HEK293 (cell line): ENCODE data around the gene KRT15.
A peak's percentile ranks its signal among the peaks of the same experiment; 100 is the strongest.

Experiments used
- GLI4 ChIP-seq: fragments of 450-650 bp; formaldehyde crosslinking; IDR thresholded peaks from 2 replicates; pipeline ENCODE4 v1.5.1; 2016; ENCODE audit warnings: missing biosample characterization, missing genetic modification characterization
- IKZF3 ChIP-seq: fragments of 450-650 bp; IDR thresholded peaks from 2 replicates; pipeline ENCODE4 v1.5.0; 2018; ENCODE audit warnings: missing biosample characterization, mild to moderate bottlenecking, missing genetic modification characterization, moderate library complexity
- KLF16 ChIP-seq: fragments of 450-650 bp; formaldehyde crosslinking; IDR thresholded peaks from 2 replicates; pipeline ENCODE4 v1.5.1; 2017; ENCODE audit warnings: missing biosample characterization, missing genetic modification characterization
- OSR2 ChIP-seq: fragments of 450-650 bp; formaldehyde crosslinking; IDR thresholded peaks from 2 replicates; pipeline ENCODE4 v1.5.1; 2016; ENCODE audit warnings: missing biosample characterization, missing genetic modification characterization
- SCRT2 ChIP-seq: fragments of 450-650 bp; formaldehyde crosslinking; IDR thresholded peaks from 2 replicates; pipeline ENCODE4 v1.5.1; 2016; ENCODE audit warnings: missing biosample characterization, missing genetic modification characterization
- TCF7L2 ChIP-seq: IDR thresholded peaks from 2 replicates; pipeline ENCODE4 v1.6.1; 2011; ENCODE audit warnings: low read depth, mild to moderate bottlenecking, inconsistent platforms, low read length, moderate library complexity, borderline replicate concordance
- ZBTB21 ChIP-seq: fragments of 450-650 bp; formaldehyde crosslinking; IDR thresholded peaks from 2 replicates; pipeline ENCODE4 v1.5.1; 2017; ENCODE audit warnings: missing biosample characterization, missing genetic modification characterization
- ZNF157 ChIP-seq: fragments of 450-650 bp; formaldehyde crosslinking; IDR thresholded peaks from 2 replicates; pipeline ENCODE4 v1.5.1; 2016; ENCODE audit warnings: missing biosample characterization, missing genetic modification characterization
- ZNF24 ChIP-seq: fragments of 450-650 bp; formaldehyde crosslinking; IDR thresholded peaks from 2 replicates; pipeline ENCODE4 v1.5.1; 2016; ENCODE audit warnings: missing biosample characterization, missing genetic modification characterization
- ZNF248 ChIP-seq: fragments of 450-650 bp; formaldehyde crosslinking; IDR thresholded peaks from 2 replicates; pipeline ENCODE4 v1.5.1; 2017; ENCODE audit warnings: missing biosample characterization, missing genetic modification characterization
- ZNF335 ChIP-seq: fragments of 450-650 bp; formaldehyde crosslinking; conservative IDR thresholded peaks from 2 replicates; pipeline ENCODE4 v1.5.1; 2016; ENCODE audit warnings: missing biosample characterization, missing genetic modification characterization
- ZNF37A ChIP-seq: fragments of 450-650 bp; IDR thresholded peaks from 2 replicates; pipeline ENCODE4 v1.5.1; 2018; ENCODE audit warnings: missing biosample characterization, missing genetic modification characterization
- ZNF548 ChIP-seq: fragments of 450-650 bp; formaldehyde crosslinking; IDR thresholded peaks from 2 replicates; pipeline ENCODE4 v1.5.1; 2016; ENCODE audit warnings: missing biosample characterization, missing genetic modification characterization
- ZNF555 ChIP-seq: fragments of 450-650 bp; formaldehyde crosslinking; conservative IDR thresholded peaks from 2 replicates; pipeline ENCODE4 v1.5.1; 2017; ENCODE audit warnings: missing biosample characterization, mild to moderate bottlenecking, missing genetic modification characterization, inconsistent platforms
- ZNF561 ChIP-seq: fragments of 450-650 bp; IDR thresholded peaks from 2 replicates; pipeline ENCODE4 v1.5.1; 2018; ENCODE audit warnings: missing biosample characterization, missing genetic modification characterization, borderline replicate concordance
- ZNF629 ChIP-seq: fragments of 450-650 bp; formaldehyde crosslinking; IDR thresholded peaks from 2 replicates; pipeline ENCODE4 v1.5.1; 2017; ENCODE audit warnings: missing biosample characterization, missing genetic modification characterization
- ZNF658 ChIP-seq: fragments of 450-650 bp; formaldehyde crosslinking; IDR thresholded peaks from 2 replicates; pipeline ENCODE4; 2016; ENCODE audit warnings: missing biosample characterization, missing genetic modification characterization
- ZNF677 ChIP-seq: fragments of 450-650 bp; IDR thresholded peaks from 2 replicates; pipeline ENCODE4 v1.5.0; 2018; ENCODE audit warnings: missing biosample characterization, mild to moderate bottlenecking, missing genetic modification characterization, moderate library complexity
- ZNF768 ChIP-seq: fragments of 450-650 bp; formaldehyde crosslinking; IDR thresholded peaks from 2 replicates; pipeline ENCODE4 v1.5.1; 2018; ENCODE audit warnings: missing biosample characterization, mild to moderate bottlenecking, missing genetic modification characterization
- ZNF785 ChIP-seq: fragments of 450-650 bp; formaldehyde crosslinking; IDR thresholded peaks from 2 replicates; pipeline ENCODE4 v1.5.1; 2016; ENCODE audit warnings: missing biosample characterization, missing genetic modification characterization
- ZNF837 ChIP-seq: fragments of 450-650 bp; formaldehyde crosslinking; IDR thresholded peaks from 2 replicates; pipeline ENCODE4 v1.5.1; 2016; ENCODE audit warnings: missing biosample characterization, missing genetic modification characterization
- TF ChIP-seq, protein P1 (sequence below): fragments of 450-650 bp; formaldehyde crosslinking; IDR thresholded peaks from 2 replicates; pipeline ENCODE4 v1.5.1; 2017; ENCODE audit warnings: missing biosample characterization, missing genetic modification characterization
- TF ChIP-seq, protein P2 (sequence below): fragments of 450-650 bp; formaldehyde crosslinking; IDR thresholded peaks from 2 replicates; pipeline ENCODE4 v1.5.1; 2016; ENCODE audit warnings: missing biosample characterization, missing genetic modification characterization
- TF ChIP-seq, protein P3 (sequence below): fragments of 450-650 bp; formaldehyde crosslinking; IDR thresholded peaks from 2 replicates; pipeline ENCODE4 v1.5.1; 2016; ENCODE audit warnings: missing biosample characterization, missing genetic modification characterization
- TF ChIP-seq, protein P4 (sequence below): IDR thresholded peaks from 2 replicates; pipeline ENCODE4 v1.6.1; 2011; ENCODE audit warnings: mild to moderate bottlenecking, low read depth, low read length, borderline replicate concordance
- TF ChIP-seq, protein P5 (sequence below): fragments of 450-650 bp; formaldehyde crosslinking; IDR thresholded peaks from 2 replicates; pipeline ENCODE4 v1.5.1; 2017; ENCODE audit warnings: missing biosample characterization, missing genetic modification characterization
- TF ChIP-seq, protein P6 (sequence below): fragments of 450-650 bp; formaldehyde crosslinking; IDR thresholded peaks from 2 replicates; pipeline ENCODE4 v1.5.1; 2016; ENCODE audit warnings: missing biosample characterization, missing genetic modification characterization, low read depth
- TF ChIP-seq, protein P7 (sequence below): fragments of 450-650 bp; formaldehyde crosslinking; optimal IDR thresholded peaks from 2 replicates; pipeline ENCODE3; 2016; ENCODE audit warnings: missing biosample characterization, mild to moderate bottlenecking, missing genetic modification characterization

Gene KRT15

DNA sequence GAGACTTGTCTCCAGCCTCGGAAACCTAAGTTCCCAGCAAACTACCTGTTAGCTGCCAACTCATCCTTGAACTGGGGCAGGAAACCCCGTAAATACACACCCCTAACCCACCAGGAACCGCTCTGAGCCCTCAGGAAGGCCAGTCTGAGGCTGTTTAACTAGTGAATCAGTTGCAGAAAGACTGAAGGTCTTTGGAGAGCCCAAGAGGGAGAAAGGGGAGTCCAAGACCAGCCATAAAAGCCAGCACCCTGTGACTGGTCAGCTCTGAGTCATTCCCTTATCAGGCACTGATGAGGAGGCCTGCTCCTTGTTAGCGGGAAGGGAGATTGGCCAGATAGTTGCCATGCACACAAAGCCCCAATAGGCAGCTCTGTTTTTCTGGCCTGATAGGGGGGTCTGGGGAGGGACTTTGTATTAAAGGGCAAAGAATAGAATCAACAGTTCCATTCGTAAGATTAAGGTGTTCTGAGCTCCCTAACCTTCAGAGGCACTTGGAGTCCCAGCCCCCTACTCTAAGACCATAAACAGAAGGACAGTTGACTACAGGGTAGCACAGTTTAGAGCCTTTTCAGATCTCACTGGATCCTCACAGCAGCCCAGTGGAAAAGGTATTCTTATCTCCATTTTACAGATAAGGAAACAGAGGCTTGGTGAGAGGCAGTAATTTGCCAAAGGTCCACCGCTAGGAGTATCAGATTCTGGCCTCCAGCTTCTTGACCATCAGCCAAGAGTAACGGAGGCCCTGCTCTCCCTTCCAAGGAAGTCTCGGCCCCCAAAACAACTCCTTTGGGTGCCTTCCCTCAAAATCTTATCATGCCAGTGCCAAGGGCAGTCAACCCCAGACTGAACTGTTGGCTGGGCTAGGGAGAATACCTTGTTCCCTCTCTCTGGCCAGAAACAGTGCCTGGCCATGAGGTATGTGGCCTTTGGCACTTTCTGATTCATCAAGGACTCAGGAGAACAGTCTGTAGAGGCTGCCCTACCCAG is 11.7 kb upstream of the KRT15 start (continued):
- TF ChIP-seq ZNF548 (no peak), GLI4 (tag by site-specific recombination) (no peak), ZNF658 (tag by site-specific recombination) (no peak), ZBTB21 (tag by site-specific recombination) (no peak), ZNF555 (tag by site-specific recombination) (no peak), ZNF248 (tag by site-specific recombination) (no peak), KLF16 (tag by site-specific recombination) (no peak), ZNF768 (tag by site-specific recombination) (no peak), ZNF561 (no peak), ZNF37A (tag by site-specific recombination) (no peak), ZNF335 (tag by site-specific recombination) (peak; percentile 87), TCF7L2 (no peak), ZNF24 (tag by site-specific recombination) (no peak), OSR2 (peak; percentile 65; the same call in 1 of the 2 replicates), ZNF677 (tag by site-specific recombination) (no peak), IKZF3 (0 out of 2 replicates have a peak, but pooled peaks have one; percentile 41), ZNF837 (tag by site-specific recombination) (no peak), ZNF629 (tag by site-specific recombination) (no peak), ZNF785 (tag by site-specific recombination) (no peak), ZNF157 (tag by site-specific recombination) (no peak), SCRT2 (tag by site-specific recombination) (peak; percentile 55; the same call in 1 of the 2 replicates)
- TF ChIP-seq, protein P1, sequence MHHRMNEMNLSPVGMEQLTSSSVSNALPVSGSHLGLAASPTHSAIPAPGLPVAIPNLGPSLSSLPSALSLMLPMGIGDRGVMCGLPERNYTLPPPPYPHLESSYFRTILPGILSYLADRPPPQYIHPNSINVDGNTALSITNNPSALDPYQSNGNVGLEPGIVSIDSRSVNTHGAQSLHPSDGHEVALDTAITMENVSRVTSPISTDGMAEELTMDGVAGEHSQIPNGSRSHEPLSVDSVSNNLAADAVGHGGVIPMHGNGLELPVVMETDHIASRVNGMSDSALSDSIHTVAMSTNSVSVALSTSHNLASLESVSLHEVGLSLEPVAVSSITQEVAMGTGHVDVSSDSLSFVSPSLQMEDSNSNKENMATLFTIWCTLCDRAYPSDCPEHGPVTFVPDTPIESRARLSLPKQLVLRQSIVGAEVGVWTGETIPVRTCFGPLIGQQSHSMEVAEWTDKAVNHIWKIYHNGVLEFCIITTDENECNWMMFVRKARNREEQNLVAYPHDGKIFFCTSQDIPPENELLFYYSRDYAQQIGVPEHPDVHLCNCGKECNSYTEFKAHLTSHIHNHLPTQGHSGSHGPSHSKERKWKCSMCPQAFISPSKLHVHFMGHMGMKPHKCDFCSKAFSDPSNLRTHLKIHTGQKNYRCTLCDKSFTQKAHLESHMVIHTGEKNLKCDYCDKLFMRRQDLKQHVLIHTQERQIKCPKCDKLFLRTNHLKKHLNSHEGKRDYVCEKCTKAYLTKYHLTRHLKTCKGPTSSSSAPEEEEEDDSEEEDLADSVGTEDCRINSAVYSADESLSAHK (tag by site-specific recombination), result no peak
- TF ChIP-seq, protein P2, sequence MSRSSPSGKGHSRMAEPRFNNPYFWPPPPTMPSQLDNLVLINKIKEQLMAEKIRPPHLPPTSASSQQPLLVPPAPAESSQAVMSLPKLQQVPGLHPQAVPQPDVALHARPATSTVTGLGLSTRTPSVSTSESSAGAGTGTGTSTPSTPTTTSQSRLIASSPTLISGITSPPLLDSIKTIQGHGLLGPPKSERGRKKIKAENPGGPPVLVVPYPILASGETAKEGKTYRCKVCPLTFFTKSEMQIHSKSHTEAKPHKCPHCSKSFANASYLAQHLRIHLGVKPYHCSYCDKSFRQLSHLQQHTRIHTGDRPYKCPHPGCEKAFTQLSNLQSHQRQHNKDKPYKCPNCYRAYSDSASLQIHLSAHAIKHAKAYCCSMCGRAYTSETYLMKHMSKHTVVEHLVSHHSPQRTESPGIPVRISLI, result no peak
- TF ChIP-seq, protein P3, sequence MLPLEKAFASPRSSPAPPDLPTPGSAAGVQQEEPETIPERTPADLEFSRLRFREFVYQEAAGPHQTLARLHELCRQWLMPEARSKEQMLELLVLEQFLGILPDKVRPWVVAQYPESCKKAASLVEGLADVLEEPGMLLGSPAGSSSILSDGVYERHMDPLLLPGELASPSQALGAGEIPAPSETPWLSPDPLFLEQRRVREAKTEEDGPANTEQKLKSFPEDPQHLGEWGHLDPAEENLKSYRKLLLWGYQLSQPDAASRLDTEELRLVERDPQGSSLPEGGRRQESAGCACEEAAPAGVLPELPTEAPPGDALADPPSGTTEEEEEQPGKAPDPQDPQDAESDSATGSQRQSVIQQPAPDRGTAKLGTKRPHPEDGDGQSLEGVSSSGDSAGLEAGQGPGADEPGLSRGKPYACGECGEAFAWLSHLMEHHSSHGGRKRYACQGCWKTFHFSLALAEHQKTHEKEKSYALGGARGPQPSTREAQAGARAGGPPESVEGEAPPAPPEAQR (tag by site-specific recombination), result no peak
- TF ChIP-seq, protein P4, sequence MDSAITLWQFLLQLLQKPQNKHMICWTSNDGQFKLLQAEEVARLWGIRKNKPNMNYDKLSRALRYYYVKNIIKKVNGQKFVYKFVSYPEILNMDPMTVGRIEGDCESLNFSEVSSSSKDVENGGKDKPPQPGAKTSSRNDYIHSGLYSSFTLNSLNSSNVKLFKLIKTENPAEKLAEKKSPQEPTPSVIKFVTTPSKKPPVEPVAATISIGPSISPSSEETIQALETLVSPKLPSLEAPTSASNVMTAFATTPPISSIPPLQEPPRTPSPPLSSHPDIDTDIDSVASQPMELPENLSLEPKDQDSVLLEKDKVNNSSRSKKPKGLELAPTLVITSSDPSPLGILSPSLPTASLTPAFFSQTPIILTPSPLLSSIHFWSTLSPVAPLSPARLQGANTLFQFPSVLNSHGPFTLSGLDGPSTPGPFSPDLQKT, result no peak
- TF ChIP-seq, protein P5, sequence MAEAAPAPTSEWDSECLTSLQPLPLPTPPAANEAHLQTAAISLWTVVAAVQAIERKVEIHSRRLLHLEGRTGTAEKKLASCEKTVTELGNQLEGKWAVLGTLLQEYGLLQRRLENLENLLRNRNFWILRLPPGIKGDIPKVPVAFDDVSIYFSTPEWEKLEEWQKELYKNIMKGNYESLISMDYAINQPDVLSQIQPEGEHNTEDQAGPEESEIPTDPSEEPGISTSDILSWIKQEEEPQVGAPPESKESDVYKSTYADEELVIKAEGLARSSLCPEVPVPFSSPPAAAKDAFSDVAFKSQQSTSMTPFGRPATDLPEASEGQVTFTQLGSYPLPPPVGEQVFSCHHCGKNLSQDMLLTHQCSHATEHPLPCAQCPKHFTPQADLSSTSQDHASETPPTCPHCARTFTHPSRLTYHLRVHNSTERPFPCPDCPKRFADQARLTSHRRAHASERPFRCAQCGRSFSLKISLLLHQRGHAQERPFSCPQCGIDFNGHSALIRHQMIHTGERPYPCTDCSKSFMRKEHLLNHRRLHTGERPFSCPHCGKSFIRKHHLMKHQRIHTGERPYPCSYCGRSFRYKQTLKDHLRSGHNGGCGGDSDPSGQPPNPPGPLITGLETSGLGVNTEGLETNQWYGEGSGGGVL, result no peak
- TF ChIP-seq, protein P6, sequence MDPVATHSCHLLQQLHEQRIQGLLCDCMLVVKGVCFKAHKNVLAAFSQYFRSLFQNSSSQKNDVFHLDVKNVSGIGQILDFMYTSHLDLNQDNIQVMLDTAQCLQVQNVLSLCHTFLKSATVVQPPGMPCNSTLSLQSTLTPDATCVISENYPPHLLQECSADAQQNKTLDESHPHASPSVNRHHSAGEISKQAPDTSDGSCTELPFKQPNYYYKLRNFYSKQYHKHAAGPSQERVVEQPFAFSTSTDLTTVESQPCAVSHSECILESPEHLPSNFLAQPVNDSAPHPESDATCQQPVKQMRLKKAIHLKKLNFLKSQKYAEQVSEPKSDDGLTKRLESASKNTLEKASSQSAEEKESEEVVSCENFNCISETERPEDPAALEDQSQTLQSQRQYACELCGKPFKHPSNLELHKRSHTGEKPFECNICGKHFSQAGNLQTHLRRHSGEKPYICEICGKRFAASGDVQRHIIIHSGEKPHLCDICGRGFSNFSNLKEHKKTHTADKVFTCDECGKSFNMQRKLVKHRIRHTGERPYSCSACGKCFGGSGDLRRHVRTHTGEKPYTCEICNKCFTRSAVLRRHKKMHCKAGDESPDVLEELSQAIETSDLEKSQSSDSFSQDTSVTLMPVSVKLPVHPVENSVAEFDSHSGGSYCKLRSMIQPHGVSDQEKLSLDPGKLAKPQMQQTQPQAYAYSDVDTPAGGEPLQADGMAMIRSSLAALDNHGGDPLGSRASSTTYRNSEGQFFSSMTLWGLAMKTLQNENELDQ (tag by site-specific recombination), result no peak
- TF ChIP-seq, protein P7, sequence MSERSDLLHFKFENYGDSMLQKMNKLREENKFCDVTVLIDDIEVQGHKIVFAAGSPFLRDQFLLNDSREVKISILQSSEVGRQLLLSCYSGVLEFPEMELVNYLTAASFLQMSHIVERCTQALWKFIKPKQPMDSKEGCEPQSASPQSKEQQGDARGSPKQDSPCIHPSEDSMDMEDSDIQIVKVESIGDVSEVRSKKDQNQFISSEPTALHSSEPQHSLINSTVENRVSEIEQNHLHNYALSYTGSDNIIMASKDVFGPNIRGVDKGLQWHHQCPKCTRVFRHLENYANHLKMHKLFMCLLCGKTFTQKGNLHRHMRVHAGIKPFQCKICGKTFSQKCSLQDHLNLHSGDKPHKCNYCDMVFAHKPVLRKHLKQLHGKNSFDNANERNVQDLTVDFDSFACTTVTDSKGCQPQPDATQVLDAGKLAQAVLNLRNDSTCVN (tag by site-specific recombination), result no peak
